ENCODE measurements around the gene AKAP6.

AKAP6 gene

DNA sequence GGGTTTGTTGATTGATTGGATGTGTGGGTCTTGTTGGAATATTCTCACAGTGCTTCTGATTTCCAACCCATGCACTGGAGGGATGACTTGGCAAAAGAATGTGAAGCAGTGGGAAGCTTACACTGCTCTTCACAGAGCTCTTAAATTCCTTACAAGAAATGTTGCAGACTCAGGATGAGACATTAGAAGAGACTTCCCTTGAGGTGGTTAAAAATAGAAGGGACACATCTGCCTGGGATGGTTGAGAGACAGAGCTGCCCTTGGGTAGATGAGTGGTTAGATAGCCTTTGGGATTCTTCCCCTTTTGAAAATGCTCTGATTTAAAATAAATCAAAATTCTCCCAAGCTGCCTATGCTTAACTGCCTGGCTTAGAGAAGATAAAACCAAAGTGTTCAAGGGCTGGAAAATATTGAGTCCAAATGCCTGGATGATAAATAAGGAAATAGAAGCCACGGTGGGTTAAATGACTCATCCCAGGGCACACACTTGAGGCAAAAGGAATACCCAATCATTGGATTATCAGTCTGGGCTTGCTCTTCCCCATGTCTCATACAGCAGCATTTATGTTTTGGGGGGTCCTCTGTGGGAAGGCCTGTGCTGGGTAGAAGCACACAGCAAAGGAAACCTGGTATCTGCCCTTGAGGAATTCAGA is 264.3 kb downstream of the AKAP6 start:
- DNase-seq = no peak

DNA sequence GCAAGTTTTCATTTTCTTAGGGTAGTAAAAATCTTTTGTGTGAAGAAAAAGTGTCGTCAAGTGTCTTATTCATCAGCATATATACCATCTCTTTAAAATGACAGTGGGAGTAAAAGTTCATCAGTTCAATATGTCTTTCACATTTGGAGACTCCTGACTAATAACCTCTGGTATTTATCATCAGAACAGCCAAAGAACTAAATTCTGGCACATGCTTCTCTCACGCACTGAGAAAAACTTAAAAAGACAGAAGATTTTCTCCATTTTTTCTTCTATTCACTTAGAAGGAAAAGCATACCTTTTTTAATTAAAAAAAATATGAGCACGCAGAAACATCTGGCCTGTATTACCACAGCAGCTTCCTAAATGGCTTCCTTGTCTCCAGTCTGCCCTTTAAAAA is 265.7 kb downstream of the AKAP6 start:
- DNase-seq = no peak

DNA sequence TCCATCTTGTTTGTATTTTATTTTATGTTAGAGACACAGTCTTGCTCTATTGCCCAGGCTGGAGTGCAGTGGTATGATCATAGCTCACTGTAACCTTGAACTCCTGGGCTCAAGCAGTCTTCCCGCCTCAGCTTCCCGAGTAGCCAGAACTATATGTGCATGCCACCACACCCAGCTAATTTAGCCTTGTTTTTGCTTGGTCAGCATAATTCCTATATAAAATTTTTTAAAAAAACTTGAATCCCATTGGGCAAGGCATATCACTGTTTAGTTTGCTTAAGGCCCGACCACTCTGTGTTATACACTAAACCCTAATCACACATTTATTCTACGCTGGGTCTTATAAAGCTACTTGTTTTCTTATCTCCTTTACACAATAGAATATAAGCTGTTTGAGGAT is 266.4 kb downstream of the AKAP6 start:
- DNase-seq = no peak

DNA sequence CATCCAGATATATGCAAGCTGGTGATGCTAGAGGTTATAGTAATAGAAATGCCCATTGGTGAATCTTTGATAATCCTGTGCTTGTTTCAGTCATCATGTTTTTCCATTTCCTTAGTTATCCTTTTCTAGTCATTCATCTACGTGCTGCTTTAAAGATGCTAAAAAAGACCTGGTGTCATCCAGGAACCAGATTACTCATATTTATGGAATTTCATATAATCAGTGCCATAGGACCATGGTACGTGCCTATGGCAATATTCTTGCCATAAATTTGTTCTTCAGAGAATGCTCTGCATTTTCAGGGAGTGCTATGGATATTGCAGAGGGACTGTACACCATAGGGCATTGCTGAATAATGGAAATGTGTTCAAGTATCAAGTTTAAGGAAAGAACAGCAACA is 267.3 kb downstream of the AKAP6 start:
- DNase-seq = no peak

DNA sequence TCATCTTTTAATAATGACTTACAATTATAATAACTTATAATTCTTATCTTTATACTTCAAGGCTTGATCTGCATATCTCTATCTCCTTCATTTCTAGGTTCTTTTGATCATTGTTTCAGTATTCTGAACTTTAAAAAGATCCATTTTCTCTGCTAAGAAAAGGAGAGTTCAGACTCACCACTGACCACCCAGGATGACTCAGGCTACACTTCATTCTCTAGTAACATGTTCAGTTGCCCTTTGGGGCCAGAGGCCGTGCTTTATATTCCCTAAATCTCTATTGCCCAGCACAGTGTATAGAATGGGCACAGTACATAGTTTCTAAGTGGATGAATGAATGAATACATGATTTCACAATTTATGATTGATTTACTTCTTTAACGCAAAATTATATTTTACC is 268.7 kb downstream of the AKAP6 start:
- no peak for DNase-seq

DNA sequence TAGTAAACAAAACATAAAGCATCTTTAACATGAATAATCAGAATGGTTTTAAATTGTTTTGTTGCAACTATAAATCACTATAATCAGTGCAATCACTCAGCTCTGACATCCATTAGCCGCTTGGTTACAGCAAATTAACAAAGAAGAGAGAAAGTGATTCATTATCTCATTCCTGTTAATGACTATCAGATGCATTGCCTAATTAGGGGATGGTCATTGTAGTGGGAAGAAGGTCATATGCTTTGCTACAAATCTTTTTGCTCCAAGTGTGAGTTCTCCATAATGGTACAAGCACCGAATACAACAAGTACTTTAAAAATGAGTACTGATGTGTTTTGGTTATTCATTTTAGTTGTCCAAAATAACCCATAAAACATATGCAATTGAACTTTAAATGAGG is 272.0 kb downstream of the AKAP6 start:
- no peak for DNase-seq

DNA sequence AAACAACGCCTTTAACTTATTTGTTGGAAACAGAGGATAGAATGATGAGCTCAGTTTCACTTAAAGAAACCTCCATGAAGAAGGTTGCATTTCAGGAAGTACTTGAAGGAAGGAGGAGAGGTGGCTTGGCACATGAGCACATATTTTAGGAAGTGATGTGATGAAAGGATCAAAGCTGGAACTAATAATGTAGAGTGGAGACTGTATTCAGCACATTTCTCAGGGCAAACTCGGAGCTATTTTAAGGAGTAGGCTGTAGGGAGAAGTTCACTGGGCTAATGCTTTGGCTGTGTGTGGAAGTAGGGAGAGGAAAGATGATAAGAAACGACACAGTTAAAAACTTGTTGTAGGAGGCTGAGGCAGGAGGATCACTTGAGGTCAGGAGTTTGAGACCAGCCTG is 272.8 kb downstream of the AKAP6 start:
- DNase-seq = no peak

DNA sequence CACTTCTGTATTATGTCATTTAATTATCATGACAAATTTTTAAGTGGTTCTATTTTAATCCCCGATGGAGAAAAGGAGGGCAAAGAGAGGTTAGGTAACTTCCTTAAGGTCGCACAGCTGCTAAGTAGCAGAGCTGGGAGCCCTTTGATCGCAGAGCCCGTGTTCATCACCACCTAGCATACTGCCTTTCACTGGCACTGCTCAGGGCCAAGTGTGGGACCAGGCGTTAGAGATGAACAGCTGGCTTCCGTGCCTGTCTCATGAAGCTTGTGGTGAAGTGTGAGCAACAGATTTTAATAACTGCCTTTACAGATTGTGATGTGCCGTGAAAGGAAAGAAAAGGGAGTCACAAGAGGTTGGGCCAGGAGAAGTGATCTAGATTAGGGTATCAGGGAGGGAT is 273.6 kb downstream of the AKAP6 start:
- no peak for DNase-seq

DNA sequence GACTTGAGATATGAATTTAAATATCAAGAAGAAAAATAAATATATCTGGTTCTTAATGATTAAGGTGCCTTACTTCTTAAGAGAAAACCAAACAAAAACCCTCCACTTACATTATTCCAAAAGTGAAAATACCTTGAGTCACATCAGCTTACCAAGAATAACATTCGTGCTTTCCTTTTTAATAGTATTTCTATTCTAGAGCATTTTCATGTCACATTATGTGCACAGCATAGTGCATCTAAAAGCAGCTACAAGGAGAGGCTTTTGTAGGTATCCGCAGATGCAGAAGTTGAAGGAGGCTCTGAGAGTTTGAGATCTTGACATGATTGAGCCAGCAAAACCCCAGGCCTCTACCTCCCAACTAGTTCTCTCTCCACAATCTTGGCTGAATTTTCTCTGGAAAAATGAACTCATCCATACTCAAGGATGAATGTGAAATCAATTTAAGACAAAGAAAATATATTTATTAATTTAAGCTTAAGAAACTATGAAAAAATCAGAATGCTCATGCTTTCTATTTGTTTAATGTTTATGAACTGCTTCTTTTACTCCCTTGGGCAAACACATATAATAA is 275.0 kb downstream of the AKAP6 start:
- no peak for DNase-seq

DNA sequence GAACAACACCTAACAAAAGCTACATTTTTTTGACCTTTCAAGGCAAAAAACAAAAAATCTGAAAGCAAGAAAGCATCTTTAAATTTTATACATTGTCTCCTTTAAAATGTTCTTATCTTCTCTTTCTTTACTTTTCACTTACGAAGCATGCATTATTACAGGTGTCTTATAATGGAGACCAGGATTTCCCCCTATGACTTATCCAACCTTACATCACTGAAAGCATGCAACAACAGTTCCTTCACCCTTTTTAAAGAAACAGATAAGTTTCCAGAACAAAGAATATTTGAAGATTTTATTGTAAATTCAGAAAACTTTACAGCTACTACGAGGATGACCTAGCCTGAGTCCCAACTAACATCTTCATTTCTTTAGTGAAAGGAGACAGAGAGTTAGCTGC is 277.2 kb downstream of the AKAP6 start:
- no peak for DNase-seq

DNA sequence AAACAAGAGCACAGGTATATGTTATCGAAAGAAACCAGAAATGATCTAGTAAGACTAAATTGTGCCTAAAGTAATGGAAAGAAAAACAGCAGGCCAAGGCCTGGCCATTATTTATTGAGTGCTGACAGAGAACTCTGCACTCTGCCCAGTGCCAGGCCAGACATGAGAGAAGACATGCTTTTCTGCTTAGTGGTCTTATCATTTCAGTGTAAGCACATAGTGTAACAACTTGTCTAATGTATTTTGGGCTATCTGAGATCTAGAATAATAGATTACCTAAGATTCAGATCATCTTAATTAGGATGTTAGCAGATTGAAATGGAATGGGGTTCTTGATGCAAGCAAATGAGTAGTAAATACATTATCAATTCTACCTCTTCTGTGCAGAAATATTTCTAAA is 278.3 kb downstream of the AKAP6 start:
- DNase-seq = no peak

DNA sequence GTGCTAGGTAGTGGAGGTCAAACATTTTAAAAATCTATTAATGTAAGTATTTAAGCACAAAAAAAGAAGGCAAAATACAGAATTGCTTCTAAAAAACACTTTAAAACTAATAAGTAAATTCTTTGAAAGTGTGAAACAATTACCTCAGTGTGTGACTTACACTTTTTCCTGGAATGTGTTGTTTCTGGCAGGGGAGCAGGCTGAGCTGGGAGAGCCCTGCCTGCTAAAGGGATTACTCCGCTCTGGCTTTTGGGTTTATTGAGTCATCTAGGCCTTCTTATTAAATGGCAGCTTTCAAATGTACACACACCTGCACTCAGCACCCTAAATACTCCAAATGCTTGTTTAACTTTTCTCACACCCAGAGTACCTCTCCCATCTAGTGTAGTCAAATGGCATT is 279.8 kb downstream of the AKAP6 start:
- no peak for DNase-seq

DNA sequence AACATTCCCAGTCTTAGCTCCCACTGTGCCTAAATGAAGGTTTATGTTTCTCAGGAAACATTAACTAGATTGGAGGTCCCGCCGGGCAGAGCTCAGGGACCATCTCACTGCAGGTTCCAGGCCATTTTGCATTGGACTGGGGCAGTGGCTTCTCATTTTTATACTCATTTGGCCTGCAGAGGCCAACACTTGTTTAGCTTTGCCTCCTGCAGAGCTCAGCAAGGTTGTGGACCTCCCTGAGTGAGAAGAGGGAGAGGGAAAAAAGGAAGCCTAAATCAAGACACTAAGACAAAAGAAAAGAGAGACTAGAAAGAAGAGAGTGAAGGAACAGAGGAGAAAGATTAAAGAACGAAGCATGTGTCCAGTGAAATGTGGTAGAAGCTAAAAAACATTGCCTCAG is 280.3 kb downstream of the AKAP6 start:
- DNase-seq = no peak

DNA sequence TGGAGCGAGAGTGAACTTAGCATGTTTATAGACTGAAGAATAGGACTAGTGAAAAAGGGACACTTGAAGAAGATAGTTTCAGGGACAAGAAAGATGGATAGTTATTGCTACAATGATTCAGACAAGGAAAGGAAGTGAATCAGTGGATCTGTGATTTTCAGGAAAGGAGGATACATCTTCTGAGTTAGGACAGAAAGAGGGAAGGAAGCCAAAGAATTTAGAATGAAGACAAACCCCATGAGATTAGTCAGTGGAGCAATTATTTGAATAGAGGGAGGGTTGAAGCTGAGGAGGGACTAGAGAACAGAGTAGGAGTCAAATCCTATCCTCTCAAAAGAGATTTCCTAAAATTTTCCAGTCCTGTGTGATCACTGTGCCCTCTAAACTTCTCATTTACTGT is 282.7 kb downstream of the AKAP6 start:
- no peak for DNase-seq

DNA sequence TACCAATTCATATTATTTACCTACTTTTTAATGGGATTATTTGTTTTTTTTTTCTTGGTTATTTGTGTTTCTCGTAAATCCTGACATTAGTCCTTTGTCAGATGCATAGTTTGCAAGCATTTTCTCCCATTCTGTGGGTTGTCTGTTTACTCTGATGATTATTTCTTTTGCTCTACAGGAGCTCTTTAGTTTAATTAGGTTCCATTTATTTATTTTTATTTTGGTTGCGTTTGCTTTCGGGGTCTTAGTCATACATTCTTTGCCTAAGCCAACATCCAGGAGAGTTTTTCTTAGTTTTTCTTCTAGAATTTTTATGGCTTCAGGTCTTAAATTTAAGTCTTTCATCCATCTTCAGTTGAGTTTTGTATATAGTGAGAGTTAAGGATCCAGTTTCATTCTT is 289.9 kb downstream of the AKAP6 start:
- no peak for DNase-seq

DNA sequence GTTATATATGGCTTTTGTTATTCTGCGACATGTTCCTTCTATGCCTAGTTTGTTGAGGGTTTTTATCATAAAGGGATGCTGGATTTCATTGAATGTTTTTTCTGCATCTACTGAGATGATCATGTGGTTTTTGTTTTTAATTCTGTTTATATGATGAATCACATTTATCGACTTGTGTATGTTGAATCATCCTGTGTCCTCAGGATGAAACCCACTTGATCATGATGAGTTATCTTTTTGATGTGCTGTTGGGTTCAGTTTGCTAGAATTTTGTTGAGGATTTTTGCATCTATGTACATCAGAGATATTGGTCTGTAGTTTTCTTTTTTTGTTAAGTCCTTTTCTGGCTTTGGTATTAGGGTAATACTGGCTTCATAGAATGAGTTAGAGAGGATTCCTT is 291.2 kb downstream of the AKAP6 start:
- no peak for DNase-seq

DNA sequence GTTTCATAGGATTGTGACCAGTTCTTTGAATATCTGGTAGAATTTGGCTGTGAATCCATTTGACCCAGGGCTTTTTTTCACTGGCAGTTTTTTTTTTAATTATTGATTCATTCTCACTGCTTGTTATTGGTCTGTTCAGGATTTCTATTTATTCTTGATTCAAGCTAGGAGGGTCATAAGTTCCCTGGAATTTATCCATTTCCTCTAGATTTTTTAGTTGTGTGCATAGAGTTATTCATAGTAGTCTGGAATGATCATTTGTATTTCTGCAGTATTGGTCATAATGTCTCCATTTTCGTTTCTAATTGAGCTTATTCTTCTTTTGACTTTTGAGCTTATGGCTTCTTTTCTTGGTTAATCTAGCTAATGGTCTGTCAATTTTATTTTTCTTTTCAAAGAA is 291.6 kb downstream of the AKAP6 start:
- no peak for DNase-seq

DNA sequence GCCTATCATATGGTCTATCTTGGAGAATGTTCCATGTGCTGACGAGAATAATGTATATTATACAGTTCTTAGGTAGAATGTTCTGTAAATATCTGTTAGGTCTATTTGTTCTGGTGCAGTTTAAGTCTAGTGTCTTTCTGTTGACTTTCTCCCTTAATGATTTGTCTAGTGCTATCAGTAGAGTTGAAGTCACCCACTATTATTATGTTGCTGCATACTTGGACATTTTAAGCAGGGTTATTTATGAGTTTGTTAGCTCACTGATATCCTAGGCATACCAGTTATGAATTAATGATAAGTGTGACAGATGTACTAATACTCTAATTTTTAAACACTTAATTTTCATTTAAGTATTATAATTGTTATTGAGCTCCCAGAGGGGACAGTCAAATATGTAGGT is 292.5 kb downstream of the AKAP6 start:
- no peak for DNase-seq

DNA sequence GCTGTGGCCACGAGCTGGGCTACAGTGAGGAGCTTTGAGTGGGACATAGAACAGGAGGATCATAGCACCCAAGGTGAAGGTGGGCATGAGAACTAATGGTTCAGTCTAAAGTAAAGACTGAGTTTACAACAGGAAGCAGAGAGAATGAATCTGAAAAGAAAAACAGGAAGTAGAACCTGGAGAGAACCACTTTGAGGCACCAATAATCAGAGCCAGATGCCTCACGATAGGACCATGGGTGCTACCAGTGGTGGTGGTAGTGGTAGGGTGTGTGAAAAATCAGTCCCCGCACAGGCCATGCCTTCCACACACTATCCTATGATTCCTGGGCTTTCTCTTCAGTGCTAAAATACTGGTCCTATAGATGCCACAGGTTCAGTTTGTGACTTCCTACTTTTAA is 293.6 kb downstream of the AKAP6 start:
- no peak for DNase-seq

DNA sequence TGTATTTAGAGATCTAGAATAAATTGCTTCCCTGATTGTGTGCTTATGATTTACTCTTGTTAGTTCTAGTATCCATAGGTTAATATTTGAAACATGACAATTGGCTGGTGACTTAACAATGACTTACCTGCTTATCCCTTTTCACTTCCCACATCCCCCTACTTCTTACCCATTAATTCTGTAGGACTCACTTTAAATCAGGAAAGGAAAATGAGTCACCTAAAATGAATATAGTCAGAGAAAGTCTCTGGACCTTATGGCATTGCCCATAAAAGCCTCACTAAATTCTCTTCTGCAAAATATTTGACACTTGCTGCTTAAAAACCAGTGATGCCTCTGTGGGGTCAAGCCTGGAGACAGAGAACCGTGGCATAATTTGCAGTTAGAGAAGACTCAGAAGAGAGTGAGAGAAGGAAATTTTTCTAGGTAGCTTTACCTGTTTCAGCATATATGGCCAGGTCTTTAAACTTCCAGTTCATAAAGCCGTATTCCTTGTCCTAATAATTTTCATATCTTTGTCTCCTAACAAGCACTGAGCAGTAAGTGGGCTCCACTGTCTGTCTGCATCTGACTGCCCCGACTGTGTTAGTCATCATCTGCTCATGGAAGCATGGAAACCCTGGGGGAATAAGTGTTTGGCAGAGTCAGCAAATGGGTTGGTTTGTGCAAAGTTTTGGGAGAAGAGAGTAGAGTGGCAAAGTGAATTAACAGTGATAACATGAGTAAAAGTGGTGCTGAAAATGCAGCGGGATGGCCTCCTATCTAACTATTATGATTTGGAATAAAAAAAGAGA is 294.4 kb downstream of the AKAP6 start:
- no peak for DNase-seq

DNA sequence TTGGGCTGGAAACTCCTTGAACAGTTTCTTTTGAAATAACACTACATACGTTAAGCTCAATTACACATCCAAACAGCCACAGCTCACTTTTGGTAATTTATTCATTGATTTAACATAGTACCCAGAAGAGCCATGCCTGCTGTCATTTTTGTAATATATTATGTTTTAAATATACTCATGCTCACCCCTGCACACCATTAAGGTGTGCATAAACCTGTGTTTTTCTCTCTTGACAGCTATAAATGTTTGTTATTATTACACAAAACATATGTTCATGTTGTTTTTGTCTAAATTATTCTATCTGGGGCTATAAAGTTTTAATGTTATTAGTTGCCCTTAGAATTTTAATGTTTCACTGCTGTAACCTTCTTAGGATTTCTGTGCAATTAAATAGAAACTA is 296.1 kb downstream of the AKAP6 start:
- no peak for DNase-seq

DNA sequence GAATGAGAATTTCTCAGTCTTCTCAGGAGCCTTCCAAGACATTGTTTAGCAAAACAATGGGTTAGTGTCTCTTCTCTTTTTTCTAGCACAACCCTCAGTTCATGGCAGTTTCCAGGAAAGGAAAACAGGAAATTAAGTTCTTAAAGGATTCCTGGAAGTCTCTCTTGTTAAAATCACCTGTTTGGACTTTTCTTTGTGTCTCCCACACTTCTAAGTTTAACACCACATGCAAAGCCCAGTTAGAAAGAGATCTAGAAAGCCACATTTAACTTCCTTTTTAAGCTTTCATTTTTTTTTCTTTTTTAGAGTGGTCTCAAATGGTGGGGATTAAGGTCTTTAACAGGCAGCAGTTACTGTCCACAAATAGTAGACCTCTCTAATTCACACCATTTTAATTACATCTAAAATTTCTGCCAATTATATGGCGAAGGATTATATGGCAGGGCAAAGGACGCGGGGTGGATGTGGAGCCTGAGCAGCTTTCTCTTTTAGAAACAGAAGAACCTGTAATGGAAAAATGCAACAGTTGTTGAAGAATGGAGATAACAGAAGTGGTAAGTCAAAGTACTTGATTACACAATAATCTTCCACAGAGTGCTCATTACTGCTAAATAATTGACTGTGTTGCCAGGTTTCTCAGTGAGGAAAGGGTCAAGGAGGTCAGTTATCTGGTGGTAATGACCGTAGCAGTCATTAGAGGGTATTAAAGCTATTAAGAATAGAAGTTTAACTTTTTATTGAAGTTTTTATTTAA is 298.6 kb downstream of the AKAP6 start:
- DNase-seq = no peak

DNA sequence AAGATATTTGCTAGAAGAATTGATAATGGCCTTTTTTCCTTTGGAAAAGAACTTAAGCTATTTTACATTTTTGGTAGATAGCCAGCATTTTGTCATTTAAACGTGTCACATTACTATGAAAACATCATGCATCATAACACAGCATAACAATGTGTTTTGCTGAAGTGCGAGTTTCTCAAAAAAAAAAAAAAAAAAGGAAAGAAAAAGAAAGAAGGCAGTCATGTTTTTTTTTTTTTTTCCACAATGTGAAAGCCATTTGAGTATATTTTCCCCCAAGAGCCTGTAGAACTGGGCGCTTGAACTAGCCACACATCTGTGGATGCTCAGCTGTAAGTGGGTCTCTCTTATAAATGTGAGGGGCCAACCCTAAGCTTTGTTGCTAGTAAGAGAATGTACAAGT is 300.1 kb downstream of the AKAP6 start:
- DNase-seq = no peak

DNA sequence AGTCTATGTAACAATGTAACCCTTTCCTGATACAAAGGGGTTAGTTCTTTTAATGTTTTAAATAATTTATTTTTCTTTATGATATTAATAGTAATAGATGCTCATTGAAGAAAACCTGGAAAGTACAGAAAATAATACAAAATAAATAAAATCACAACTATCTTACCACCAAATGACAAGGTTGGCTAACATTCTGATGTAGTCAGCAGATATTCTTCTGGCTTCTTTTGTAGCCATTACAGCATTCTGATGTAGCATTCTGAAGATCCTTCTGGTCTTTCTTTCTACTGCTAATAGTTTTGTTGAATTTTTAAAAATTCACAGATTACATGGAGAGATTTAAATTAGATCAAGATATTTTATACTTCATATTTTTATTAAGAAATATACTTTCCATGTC is 301.6 kb downstream of the AKAP6 start:
- DNase-seq = no peak
